GM18861 (cell line): ENCODE measurements around the gene NOD2.

Experiments
- ATAC-seq: cut with Tn5 transposase; IDR thresholded peaks from one replicate; pipeline ENCODE4 v1.9.1; 2021; ENCODE audit not compliant: unreplicated experiment

Gene NOD2

GRCh38 chr16:50741225-50741780 lies 47.9 kb downstream of the NOD2 start:
- ATAC-seq, result no peak

GRCh38 chr16:50741781-50742575 lies 48.6 kb downstream of the NOD2 start, which contains the start of gene CYLD:
Gene CYLD (plus strand): TSS chr16:50742086. CDS start chr16:50749699, 7,613 bp downstream.
- peak; percentile 90 for ATAC-seq

GRCh38 chr16:50742576-50743200 lies 49.3 kb downstream of the NOD2 start:
- no peak for ATAC-seq

GRCh38 chr16:50743581-50744225 lies 50.3 kb downstream of the NOD2 start:
- no peak for ATAC-seq

- no peak for ATAC-seq
Measured at GRCh38 chr16:50744881-50745280, 51.5 kb downstream of the NOD2 start.

GRCh38 chr16:50745940-50746339 lies 52.5 kb downstream of the NOD2 start:
- ATAC-seq, result no peak

- no peak for ATAC-seq
Measured at GRCh38 chr16:50747207-50747956, 54.0 kb downstream of the NOD2 start.

- ATAC-seq, result no peak
Measured at GRCh38 chr16:50751528-50751927, 58.1 kb downstream of the NOD2 start.

- no peak for ATAC-seq
Measured at GRCh38 chr16:50752471-50753235, 59.2 kb downstream of the NOD2 start.

- no peak for ATAC-seq
Measured at GRCh38 chr16:50756473-50756872, 63.1 kb downstream of the NOD2 start.

- no peak for ATAC-seq
Measured at GRCh38 chr16:50761267-50761666, 67.9 kb downstream of the NOD2 start.

- ATAC-seq, result no peak
Measured at GRCh38 chr16:50762241-50762640, 68.8 kb downstream of the NOD2 start.

- ATAC-seq, result no peak
Measured at GRCh38 chr16:50763211-50763610, 69.8 kb downstream of the NOD2 start.

- no peak for ATAC-seq
Measured at GRCh38 chr16:50765260-50765659, 71.9 kb downstream of the NOD2 start.

- no peak for ATAC-seq
Measured at GRCh38 chr16:50765861-50766260, 72.5 kb downstream of the NOD2 start.

GRCh38 chr16:50767197-50767596 lies 73.8 kb downstream of the NOD2 start:
- no peak for ATAC-seq

GRCh38 chr16:50771366-50771765 lies 78.0 kb downstream of the NOD2 start:
- ATAC-seq, result no peak

- ATAC-seq, result no peak
Measured at GRCh38 chr16:50774405-50774804, 81.0 kb downstream of the NOD2 start.

- ATAC-seq, result no peak
Measured at GRCh38 chr16:50774960-50775359, 81.6 kb downstream of the NOD2 start.

- ATAC-seq, result no peak
Measured at GRCh38 chr16:50776037-50776436, 82.6 kb downstream of the NOD2 start.
